Measurements from ENCODE around the gene S100A8.

The S100A8 gene

DNA sequence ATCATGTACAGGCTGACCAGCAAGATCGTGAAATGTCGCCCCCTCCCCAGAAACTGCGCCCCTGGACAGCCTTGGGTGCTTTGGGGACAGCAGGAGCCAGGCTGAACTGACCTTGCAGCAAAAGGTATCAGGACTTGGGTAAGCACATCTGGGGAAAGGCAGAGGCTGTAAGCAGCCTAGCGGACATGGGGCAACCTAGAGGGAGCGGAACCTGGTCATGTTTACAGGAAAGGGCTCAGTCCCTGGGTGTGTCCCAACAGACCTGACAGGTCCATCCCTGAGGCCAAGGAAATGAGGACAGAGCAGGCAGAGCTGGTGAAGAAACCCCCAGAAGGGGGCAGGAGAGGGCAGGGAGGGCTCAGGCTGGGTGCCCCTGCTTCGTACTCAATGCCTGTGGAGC lies 3.1 kb upstream of the S100A8 start:
- no peak for DNase-seq (ENCODE audit: low read depth in 4 of 4, low spot score in 1 of 4)

DNA sequence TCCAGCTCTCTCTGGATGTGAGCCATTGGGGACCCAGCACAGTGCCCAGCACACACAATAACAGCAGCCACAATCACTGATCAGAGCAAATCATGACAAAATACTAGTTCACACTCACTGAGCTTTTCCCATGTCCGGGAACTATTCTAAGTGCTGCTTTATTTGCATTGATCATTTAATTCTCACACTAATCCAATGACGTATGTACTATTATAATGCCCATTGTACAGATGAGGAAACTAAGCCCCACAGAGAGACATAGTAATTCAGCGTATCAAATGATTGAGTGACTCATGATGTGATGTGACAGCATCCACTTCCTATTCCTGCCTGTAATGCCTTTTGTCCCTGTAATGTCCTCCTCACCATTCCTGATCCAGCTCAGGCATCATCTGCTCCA lies 1.9 kb upstream of the S100A8 start:
- no peak for DNase-seq (ENCODE audit: low read depth in 4 of 4, low spot score in 1 of 4)

DNA sequence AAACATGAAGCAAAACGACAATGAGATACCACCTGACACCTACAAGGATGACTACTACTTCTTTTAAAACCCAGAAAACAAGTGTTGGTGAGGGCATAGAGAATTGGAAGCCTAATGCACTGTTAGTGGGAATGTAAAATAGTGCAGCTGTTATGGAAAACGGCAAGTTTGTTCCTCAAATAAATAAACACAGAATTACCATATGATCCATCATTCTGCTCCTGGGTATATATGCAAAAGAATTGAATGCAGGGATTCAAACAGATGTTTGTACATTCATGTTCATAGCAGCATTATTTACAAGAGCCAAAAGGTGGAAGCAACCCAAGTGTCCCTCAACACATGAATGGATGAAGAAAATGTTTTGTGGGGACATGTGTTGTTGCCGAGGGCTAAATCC lies 1.4 kb upstream of the S100A8 start:
- DNase-seq (ENCODE audit: low read depth in 4 of 4, low spot score in 1 of 4): no peak

DNA sequence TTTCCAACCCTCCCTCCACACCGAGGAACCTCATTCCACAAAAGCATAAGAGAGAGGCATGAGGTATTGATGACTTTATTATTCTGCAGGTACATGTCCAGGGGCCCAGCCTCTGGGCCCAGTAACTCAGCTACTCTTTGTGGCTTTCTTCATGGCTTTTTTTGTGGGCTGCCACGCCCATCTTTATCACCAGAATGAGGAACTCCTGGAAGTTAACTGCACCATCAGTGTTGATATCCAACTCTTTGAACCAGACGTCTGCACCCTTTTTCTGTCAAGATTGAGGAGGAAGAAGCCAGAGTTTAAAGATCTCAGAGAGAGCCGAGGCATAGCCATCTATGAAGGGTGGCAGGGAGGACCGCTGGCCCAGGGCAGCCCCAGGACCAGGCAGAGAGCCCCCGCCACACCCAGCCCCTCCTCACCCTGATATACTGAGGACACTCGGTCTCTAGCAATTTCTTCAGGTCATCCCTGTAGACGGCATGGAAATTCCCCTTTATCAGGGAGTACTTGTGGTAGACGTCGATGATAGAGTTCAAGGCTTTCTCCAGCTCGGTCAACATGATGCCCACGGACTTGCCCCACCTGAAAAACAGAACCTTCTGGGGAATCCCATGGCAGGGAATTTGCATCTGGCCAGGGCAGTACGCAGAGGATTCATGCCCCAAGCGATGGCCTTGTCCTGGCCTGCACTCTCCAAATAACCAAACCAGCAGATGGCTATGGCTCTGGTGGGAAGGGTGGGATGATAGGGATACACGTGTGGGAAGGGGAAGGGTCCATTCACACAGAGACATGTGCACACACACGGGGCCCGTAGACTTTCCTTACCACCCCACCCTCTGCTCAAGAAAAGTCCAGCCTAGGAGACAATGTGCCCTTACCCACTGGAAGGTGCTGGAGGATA lies 647 bp downstream of the S100A8 start:
- DNase-seq (ENCODE audit: low read depth in 4 of 4, low spot score in 1 of 4): no peak

DNA sequence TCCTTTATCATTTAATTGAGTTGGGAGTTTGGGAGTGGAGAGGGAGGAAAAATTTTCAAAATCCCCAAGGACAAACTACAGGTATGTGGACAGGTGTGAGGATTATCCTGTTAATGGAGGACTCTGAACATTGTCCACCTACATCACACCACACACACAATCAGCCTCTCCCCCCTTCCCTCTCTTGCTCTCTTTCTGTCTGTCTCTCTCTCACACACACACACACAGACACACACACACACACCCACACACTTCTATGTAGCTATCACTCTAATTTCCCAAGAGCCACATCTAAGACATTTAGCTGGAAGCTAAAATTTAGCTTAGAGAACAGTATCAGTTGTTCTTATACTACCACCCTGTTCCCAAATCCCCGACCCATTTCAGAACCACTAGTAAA lies 1.5 kb downstream of the S100A8 start:
- no peak for DNase-seq (ENCODE audit: low read depth in 4 of 4, low spot score in 1 of 4)

DNA sequence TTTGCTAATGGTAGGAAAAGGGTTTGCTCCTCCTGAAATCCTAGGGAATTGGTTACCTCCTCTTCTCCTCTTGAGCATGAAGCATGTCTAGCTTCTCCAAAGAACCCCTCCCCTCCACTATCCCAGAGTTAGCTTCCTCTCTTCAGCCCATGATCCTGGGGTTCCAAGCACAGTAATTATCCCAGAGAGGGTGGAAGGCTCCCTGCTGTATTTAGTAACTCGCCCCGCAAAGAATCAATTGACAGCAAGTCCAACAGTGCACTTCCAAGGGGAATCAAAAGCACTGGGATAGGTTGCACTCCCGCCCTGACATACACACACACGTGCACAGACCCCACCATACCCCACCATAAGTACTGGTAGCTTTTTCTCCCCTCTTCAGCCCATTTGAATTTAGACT lies 3.1 kb downstream of the S100A8 start:
- no peak for DNase-seq (ENCODE audit: low read depth in 4 of 4, low spot score in 1 of 4)

DNA sequence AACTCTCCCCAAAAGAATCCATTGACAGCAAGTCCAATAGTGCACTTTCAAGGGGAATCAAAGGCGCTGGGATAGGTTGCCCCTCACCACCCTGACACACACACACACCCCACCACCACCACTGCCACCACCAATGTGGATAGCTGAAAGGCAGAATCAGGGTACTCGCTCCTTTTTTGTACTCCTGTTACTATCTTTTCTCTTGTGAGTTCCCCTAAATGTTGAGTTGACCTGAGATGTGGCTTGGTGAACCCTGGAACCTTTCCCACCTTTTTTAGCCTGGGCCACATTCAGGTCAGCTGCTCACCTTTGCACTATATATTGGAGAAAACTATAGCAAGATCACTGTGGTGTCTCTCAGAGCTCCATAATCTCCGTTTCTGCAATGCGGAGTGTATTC lies 3.9 kb downstream of the S100A8 start:
- DNase-seq (ENCODE audit: low read depth in 4 of 4, low spot score in 1 of 4): no peak

DNA sequence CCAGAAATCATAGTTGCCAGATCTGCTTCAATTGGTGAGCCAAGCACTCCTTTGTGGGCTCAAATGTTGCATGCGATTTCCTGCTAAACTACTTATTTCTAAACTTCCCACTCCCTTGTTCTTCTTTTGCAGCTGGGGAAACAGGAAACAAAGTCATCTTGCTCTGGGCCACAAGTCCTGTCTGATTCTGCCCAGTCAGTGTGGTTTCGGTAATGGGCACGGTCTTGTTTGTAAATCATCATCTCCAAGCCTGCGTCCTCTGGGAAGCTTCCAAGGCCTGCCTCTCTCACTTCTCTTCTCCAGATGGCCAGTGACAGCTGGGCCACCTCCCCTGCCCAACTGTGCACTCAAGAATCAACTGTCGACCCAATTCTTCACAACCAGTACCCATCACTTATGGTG lies 4.4 kb downstream of the S100A8 start:
- DNase-seq (ENCODE audit: low read depth in 4 of 4, low spot score in 1 of 4): no peak

DNA sequence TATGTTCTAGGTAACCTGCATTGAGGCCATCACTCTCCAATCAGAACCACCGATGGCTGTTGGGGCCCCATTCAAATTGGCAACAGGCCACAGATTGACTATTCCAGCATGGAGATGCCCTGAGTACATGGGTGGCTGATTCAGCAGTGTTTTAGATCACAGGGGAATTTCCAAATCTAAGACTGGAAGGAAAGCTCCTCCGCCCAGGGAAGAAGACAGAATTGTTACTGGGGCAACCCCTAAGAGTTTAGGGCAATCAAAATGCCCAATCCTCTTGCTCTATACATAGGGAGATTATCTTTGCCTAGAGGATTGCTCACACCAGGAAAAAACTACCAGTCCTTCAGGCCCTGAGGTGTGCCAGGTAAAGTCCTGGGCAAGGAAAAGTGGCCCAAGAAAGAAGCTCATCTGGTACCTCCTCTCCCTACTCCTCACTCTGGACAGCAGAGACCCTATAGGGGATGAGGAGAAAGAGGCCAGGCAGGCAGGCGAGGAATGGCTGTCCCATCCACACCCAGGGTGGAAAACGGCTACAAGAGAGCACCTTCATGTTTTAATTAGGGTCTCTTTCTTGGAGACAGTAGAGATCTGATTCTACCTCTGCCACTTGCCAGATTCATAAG lies 5.8 kb downstream of the S100A8 start:
- no peak for DNase-seq (ENCODE audit: low read depth in 4 of 4, low spot score in 1 of 4)

DNA sequence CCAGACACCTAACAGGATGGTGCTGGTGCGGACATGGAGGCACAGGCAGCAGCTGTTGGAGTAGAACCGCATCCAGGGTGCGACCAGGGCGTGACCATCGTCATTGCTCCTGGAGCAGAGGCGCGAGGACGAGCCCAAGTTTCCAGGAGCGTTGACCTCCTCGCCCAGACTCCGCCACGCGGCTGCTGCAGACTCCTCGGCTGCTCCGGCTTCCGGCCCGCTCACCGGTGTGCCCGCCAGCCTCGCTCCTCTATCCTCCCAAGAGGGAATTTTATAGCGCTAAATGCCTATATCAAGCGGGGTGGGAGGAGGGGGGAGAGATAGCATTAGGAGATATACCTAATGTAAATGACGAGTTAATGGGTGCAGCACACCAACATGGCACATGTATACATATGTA lies 10.2 kb downstream of the S100A8 start:
- DNase-seq (ENCODE audit: low read depth in 4 of 4, low spot score in 1 of 4): no peak

DNA sequence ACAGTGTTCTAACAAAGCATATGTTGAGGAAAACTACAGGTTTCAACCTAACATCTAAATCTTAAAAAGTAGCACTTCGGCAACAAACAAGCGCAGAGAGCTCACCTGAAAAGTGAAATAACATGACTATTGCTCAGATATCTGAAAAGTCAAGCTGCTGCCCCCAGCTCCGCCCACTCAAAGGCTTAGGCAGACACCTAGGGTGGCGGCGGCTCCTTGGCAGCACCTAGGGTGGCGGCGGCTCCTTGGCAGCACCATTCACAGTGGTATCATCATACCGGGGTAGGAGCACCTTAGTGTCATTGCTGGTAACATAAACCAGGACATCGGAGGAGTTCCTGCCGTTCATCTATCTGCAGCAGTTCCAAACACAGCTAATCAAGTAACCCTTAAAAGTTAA lies 11.3 kb downstream of the S100A8 start:
- DNase-seq (ENCODE audit: low read depth in 4 of 4, low spot score in 1 of 4): no peak

DNA sequence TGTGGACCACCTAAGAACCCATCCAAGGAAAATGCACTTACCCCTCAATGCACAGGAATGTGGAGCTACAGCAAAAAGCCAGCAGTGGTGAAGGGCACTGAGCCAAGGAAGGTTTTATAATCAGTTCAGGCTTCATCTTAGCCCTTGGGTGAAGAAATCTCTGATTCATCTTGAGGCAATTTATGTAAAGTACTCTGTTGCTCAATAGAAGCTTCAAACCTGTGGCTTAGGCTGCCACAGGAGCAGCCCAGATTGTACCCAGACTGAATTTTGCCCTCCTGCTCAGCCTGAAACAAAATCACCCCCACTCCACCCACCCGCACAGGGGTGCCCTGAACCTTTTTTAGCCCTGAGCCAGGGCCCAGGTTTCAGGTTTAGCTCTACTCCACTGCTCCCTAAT lies 15.4 kb downstream of the S100A8 start, which contains the start of gene S100A12:
Gene S100A12, minus strand, starts transcription at position 111 of the 400 bp plus-strand sequence. CDS start 1,029 bp downstream, outside the sequence.
- DNase-seq (ENCODE audit: low read depth in 4 of 4, low spot score in 1 of 4): no peak

DNA sequence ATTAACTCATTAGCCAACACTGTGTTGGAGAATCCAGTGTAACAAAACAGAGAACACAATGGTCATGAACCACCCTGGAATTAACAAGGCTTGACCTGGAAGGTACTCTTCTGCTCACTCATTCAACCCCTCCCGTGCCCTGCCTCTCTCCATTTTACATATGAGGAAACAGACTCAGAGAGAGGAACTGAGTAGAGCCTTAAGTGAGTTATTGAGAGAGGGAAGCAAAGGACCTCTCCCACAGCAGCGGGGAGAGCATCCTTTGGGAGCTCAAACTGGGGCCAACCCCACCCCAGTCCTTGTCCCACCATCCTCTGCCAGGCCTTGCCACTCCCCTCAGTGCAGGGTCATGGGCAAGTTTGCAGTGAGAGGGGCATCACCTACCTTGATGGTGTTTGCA lies 16.8 kb downstream of the S100A8 start:
- DNase-seq (ENCODE audit: low read depth in 4 of 4, low spot score in 1 of 4): no peak

DNA sequence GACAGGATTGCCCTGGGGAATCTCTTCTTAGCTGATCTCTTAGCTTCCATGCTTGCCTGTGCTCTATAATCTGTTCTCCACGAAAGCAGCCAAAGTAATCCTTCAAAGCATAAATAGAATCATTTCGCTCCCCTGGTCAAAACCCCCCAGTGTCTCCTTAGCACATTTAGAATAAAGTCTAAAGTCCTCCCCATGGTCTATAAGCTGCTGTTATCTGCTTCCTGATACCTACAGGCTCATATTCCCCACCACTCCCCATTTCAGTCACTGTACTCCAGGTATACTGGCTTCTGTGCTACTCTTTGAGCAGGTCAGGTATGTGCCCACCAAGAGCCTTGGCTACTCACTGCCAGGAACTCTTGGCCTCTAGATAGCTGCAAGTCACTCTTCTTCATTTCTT lies 18.3 kb downstream of the S100A8 start:
- no peak for DNase-seq (ENCODE audit: low read depth in 4 of 4, low spot score in 1 of 4)

DNA sequence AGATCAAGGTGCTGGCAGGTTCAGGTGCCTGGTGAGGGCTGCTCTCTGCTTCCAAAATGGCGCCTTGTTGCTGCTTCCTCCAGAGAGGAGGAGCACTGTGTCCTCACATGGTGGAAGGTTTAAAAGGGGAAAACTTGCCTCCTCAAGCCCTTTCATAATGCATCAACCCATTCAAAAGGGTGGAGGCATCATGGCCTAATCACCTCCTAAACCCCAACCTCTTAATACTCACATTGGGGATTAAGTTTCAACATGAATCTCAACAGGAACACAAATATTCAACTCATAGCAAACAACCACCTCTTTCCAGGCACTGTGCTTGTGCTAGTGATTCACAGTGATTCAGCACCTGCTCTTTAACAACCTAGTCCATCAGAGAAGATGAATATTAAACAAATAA lies 19.6 kb downstream of the S100A8 start:
- DNase-seq (ENCODE audit: low read depth in 4 of 4, low spot score in 1 of 4): no peak

DNA sequence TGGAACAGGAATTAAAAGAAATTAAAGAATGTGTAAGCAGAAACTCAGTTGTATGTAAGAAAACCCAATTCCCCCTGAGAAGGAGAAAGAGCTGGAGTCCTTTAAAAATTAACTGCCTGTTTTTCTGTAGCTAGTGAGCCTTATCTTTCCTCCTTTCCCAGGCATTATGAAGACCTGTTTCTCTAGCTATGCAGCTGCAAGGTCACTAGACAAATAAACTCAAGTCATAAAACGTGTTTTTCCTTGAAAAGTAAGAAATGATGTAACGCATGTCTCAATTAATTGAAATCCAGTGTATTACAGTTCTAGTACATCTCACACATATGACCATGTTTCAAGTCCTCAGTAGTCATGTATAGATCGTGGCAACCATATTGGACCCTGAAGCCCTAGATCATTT lies 20.7 kb downstream of the S100A8 start:
- DNase-seq (ENCODE audit: low read depth in 4 of 4, low spot score in 1 of 4): no peak

DNA sequence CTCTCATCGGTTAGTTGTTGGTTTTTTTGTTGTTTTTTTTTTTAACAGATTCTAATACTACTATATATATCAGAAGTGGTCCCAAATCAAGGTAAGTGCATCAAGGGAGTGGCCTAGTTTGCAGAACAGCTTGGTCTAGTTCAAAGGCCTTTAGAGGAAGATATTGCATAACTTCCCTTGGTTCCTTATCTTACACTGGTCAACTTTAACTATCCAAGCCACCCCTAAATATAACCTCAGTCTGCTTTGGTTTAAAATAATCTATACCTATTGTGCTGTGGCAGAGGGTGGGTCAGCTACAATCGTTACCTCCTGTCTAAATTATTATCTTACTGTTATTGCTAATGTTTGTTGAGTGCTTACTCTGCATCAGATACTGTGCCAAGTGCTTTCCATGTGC lies 22.4 kb downstream of the S100A8 start:
- no peak for DNase-seq (ENCODE audit: low read depth in 4 of 4, low spot score in 1 of 4)

DNA sequence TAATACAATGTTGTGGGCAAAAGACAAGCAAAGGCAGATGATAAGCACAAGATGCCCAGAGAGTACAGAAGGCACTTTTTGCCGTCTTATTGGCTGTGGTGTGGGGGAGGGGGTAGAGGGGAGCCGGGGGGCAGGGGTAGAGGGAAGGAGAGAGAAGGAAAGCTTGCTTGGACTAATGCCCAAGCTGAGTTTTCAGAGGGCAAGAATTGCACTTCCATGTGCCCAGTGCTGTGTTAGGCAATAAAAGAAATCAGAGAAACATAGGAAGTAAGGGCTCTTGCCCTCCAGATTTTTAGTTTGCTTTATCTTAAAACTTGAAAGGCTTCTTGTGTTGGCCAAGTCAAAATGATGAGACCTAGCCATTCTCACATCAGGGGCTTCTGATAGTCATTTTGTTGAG lies 23.8 kb downstream of the S100A8 start:
- DNase-seq (ENCODE audit: low read depth in 4 of 4, low spot score in 1 of 4): no peak

DNA sequence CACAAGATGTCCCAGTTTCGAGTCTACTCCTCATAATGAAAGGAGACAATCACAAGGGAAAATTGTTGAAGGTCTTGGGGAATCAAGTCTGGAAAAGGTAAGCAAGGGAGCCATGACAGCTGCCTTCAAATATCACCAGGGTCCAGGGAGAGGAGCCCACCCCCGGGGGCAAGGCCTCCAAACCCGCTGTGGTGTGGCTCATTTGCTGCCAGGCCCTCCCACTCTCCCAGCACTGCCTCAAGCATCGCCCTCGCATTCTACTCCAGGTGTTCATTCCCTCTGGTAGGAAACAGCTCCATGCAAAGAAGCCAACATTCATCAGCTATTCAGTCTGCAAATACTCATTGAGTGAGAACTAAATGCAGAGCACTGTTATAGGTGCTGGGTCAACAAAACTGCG lies 24.6 kb downstream of the S100A8 start:
- DNase-seq (ENCODE audit: low read depth in 4 of 4, low spot score in 1 of 4): no peak

DNA sequence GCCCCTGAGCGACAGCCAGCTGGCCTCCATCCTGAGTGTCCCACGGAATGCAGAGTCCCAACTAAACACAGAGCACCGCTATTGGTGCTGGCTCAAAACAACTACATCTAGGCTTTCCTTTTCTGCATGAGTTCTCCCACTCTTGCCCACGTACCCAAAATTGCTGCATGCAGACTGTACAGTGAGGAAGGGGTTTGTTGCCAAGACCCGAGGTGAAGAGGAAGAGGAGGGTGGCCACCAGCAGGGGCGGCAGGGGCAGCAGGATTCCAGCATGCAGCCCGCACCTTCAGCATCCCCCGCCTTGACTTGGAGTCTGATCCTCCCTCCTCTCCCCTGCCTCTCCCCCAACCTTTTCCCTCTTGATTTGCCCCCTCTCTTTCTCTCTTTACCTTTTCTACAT lies 25.2 kb downstream of the S100A8 start:
- DNase-seq (ENCODE audit: low read depth in 4 of 4, low spot score in 1 of 4): no peak

DNA sequence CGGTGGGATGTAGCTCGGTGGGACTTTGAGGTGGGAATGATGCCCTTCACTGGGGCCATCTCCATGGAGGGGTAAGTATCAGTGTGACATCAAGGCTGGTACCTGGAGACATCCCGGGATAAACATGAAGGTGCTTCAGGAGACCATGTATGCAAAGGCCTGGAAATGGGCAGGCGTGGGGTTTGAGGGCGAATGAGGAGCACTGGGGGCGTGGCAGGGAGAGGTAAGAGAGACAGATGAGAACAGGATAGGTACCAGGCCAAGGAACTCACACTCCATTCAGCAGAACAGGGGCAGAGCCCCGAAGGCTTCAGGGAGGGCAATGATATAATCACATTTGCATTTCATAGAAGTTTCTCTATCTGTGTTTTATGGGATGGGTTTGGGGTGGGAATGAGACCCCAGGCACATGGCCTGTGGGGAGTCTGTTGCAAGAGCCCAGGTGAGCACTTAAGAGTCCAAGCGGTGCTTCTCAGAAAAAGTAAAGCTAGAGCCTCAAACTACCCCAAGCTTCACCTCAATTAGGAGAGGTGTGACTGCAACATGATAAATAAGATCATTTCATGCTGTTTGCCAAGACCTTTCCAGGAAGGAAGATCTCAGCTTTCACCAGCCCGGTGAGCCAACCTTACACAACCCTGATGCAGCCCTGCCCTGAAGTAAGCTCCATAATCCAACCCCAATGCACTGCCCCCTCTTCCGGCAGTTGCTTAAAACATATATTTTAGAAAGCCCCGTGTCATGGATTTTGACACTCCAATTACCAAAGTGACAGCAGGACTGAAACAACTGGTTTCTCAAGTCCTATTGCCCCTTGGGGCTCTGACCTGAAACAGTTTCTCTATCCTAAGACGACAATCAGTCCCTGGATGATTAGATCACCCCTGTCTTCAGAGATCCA lies 25.9 kb downstream of the S100A8 start:
- DNase-seq (ENCODE audit: low read depth in 4 of 4, low spot score in 1 of 4): no peak

DNA sequence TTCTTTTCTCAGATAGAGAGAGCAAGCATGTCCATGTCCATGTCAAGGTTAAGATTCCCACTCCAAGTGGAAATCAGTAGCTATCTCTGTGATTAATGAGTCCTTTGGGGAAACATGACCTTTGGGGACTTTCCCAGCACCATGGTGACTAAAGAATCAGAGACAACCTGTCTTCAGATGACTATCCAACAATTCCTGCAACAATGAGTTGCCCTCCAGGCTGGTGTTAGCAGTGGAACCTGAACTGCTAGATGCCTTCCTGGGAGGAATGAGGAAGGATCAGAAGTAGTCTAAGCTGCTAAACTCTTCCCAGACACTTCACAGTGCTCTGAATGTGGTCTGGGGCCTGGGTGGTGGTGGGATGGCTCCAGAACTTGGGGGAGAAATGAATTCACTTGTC lies 26.7 kb downstream of the S100A8 start:
- DNase-seq (ENCODE audit: low read depth in 4 of 4, low spot score in 1 of 4): no peak
